Fibroblast of lung (primary cell): ENCODE results near the gene SDK2.

Source experiments
- EZH2 ChIP-seq: IDR thresholded peaks from 2 replicates; pipeline ENCODE4 v1.5.1; 2012; ENCODE audit warnings: low read length, control low read depth, mild to moderate bottlenecking; ENCODE audit errors: missing control alignments
- TF ChIP-seq, protein P1 (sequence below), 2 donors: IDR thresholded peaks in 1 of 2; conservative IDR thresholded peaks in 1 of 2; 1 replicate in 1 of 2; 2 replicates in 1 of 2; pipeline ENCODE4 v1.5.1; 2011 to 2012; ENCODE audit warnings: low read length in 2 of 2, control low read depth in 1 of 2, inconsistent platforms in 1 of 2, low read depth in 1 of 2, mild to moderate bottlenecking in 1 of 2

DNA sequence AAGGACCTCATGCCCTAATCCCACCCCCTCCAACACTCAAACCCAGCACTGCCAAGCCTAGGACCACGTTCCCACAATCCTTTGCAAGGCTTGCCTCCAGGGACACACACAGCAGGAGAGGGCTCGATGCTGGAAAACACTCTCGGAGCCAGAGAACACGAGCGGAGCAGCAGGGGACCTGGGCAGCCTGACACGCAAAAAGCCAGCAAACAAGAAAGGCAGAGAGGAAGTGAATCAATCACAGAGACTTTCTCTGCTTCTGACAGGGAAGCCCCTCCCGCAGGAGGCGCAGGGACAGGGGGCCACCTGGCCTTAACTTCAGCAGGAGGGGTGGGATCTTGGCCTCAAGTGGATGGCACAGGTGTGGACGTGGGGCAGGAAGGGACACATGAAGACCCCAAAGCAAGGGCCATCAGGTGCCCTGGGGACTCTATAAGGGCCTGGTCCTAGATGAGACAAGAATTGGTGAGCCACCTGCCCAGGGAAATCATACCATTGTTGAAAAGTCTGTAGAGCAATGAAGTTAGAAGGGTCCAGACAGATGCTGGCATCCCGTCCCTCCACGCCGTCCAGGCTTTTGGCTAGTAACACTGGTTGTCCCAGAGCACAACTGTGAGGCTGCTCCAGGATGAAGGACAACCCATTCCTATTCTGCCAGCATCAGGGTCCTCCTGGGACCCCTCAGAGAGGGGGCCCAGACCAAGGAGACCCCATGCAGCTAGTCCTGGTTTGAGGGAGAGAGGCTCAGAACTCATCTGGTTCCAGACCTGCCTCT lies 2.2 kb downstream of the SDK2 start:
- TF ChIP-seq, protein P1, sequence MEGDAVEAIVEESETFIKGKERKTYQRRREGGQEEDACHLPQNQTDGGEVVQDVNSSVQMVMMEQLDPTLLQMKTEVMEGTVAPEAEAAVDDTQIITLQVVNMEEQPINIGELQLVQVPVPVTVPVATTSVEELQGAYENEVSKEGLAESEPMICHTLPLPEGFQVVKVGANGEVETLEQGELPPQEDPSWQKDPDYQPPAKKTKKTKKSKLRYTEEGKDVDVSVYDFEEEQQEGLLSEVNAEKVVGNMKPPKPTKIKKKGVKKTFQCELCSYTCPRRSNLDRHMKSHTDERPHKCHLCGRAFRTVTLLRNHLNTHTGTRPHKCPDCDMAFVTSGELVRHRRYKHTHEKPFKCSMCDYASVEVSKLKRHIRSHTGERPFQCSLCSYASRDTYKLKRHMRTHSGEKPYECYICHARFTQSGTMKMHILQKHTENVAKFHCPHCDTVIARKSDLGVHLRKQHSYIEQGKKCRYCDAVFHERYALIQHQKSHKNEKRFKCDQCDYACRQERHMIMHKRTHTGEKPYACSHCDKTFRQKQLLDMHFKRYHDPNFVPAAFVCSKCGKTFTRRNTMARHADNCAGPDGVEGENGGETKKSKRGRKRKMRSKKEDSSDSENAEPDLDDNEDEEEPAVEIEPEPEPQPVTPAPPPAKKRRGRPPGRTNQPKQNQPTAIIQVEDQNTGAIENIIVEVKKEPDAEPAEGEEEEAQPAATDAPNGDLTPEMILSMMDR (conservative IDR thresholded peaks at IDR 0.05 in 1 of 2, IDR thresholded peaks at IDR 0.05 in 1 of 2; ENCODE audit: low read depth in 1 of 2, low read length in 2 of 2) = no peak
- TF ChIP-seq EZH2 = no peak
